ENCODE measurements around the gene ANKRD17. TPM values are rescaled to one million over a fixed set of nuclear protein-coding genes. Genes with fewer than 3 reads are reported as not detected.

The ANKRD17 gene
- total and polyA plus RNA-seq, 9 of the 15 experiments (the other 6 are each of a cell fraction or from before 2014, with no cell fraction given) = 25.5 to 86.9 (median 52.2) TPM

DNA sequence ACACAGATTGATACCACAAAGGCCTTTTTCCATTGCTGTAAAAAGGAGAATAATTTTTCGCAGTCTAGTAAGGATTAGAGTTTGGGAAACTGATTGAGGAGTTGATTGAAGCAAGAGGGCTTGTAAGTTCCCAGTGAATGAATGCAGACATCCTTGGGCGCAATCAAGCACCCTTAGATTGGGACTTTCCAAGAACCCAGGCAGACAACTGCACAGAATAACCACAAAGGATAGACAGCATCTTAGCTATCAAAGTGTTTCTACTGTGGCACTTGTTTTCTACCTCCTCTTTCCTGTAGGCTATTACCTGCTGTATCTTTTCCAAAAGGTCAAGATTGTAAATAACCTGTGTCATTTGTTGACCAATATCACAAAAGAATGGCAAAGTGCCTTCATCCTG, 191.7 kb downstream of the ANKRD17 start:
- in situ Hi-C loops (cut with MboI) = no loop called here
- TF ChIP-seq XRCC3 (IDR thresholded peaks at IDR 0.05) (no peak), TAF9B (IDR thresholded peaks at IDR 0.05; ENCODE audit: partially characterized antibody) (peak; percentile 20)
- no peaks in the 10 kb centered on the region for H3K27me3 ChIP-seq (ENCODE audit: control insufficient read depth in 2 of 2, insufficient read depth in 2 of 2, low read length in 2 of 2)
- ChIA-PET CTCF (ENCODE audit: low intra/inter-chr PET ratio) (no interaction called here), POLR2A (interaction anchor here (0.6 kb wide), 1 partner anchor 294 kb away, joined by 3 read pairs; no protein-coding TSS in a partner anchor)
- FAIRE-seq (no peak), ATAC-seq (no peak), DNase-seq (ENCODE audit: extremely low read depth in 1 of 4, low spot score in 3 of 4) (no peak)
- H3K9me1 ChIP-seq (ENCODE audit: control insufficient read depth, insufficient read depth, low read length) = no peaks in the 10 kb centered on the region
- no peaks in the 10 kb centered on the region for H4K20me1 ChIP-seq (replicated peaks; ENCODE audit: control insufficient read depth, insufficient read depth, low read length)
- no peaks in the 10 kb centered on the region for H3K9me3 ChIP-seq (replicated peaks; ENCODE audit: control insufficient read depth, insufficient read depth, low read depth, low read length)
- no peak overlapping the region for H3K4me2 ChIP-seq (ENCODE audit: insufficient read depth, low read length)
- no peak overlapping the region for H3K27ac ChIP-seq (ENCODE audit: extremely low read depth, low read depth, low read length)
- BruUV-seq (replicated peaks) = no TSS peak
- no peak overlapping the region for H2AFZ ChIP-seq (ENCODE audit: low read depth, low read length)
- peaks cover 34% of the 10 kb centered on the region; the same call in 2 of the 3 replicates for H3K36me3 ChIP-seq (ENCODE audit: control insufficient read depth, insufficient read depth, low read length)
- intact Hi-C loops (cut with micrococcal nuclease) = no loop called here
- H3K4me1 ChIP-seq (replicated peaks in 1 of 2; ENCODE audit: control insufficient read depth in 2 of 2, insufficient read depth in 2 of 2, low read length in 2 of 2) = peaks cover 5 to 23% of the 10 kb centered on the region in 2 experiments; a peak in 4 of 5 replicates
- peaks cover 24% of the 10 kb centered on the region for H3K79me2 ChIP-seq (ENCODE audit: control insufficient read depth, insufficient read depth, low read length)
- no peak overlapping the region for H3K4me3 ChIP-seq
- 82% methylated on average over 2 of the region's 2 CpGs for WGBS (ENCODE audit: insufficient coverage, low coverage, missing lambda C conversion rate)
- H3K9ac ChIP-seq (ENCODE audit: insufficient read depth in 1 of 2, low read depth in 2 of 2, low read length in 2 of 2) = no peak overlapping the region

DNA sequence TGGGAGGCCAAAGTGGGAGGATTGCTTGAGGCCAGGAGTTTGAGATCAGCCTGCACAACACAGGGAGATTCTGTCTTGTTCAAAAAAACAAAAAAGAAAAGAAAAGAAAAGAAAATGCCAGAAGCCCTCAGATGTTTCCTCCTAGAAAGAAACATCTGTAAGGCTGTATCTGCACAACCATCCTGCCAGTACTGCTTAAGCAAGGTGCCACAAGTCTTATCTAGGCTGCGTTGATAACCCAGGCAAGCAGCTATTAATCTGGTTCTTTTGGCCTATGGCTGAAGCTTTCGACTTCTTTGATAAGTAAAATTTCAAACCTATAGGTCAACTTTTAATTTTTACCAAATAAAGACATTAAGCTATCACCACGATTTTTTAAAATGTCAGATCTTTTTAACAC, 192.2 kb downstream of the ANKRD17 start:
- no peaks in the 10 kb centered on the region for H3K27me3 ChIP-seq (ENCODE audit: control insufficient read depth in 2 of 2, insufficient read depth in 2 of 2, low read length in 2 of 2)
- intact Hi-C loops (cut with micrococcal nuclease) (no loop called here), in situ Hi-C loops (cut with MboI) (no loop called here)
- no peak overlapping the region for H3K4me3 ChIP-seq
- no peak overlapping the region for H2AFZ ChIP-seq (ENCODE audit: low read depth, low read length)
- no peaks in the 10 kb centered on the region for H3K9me3 ChIP-seq (replicated peaks; ENCODE audit: control insufficient read depth, insufficient read depth, low read depth, low read length)
- H3K9me1 ChIP-seq (ENCODE audit: control insufficient read depth, insufficient read depth, low read length) = no peaks in the 10 kb centered on the region
- peak in 1 of 4 experiments; percentile 18 for DNase-seq (ENCODE audit: extremely low read depth in 1 of 4, low spot score in 3 of 4)
- CTCF ChIA-PET (ENCODE audit: low intra/inter-chr PET ratio) = no interaction called here
- no peaks in the 10 kb centered on the region for H4K20me1 ChIP-seq (replicated peaks; ENCODE audit: control insufficient read depth, insufficient read depth, low read length)
- 32% methylated on average over 3 of the region's 3 CpGs for WGBS (ENCODE audit: insufficient coverage, low coverage, missing lambda C conversion rate)
- no peak for FAIRE-seq
- no peak overlapping the region for H3K4me2 ChIP-seq (ENCODE audit: insufficient read depth, low read length)
- ATAC-seq = no peak
- no TSS peak for BruUV-seq (replicated peaks)
- H3K27ac ChIP-seq (ENCODE audit: extremely low read depth, low read depth, low read length) = no peak overlapping the region
- peaks cover 5 to 23% of the 10 kb centered on the region in 2 experiments; a peak in 4 of 5 replicates for H3K4me1 ChIP-seq (replicated peaks in 1 of 2; ENCODE audit: control insufficient read depth in 2 of 2, insufficient read depth in 2 of 2, low read length in 2 of 2)
- peaks cover 24% of the 10 kb centered on the region for H3K79me2 ChIP-seq (ENCODE audit: control insufficient read depth, insufficient read depth, low read length)
- no peak overlapping the region for H3K9ac ChIP-seq (ENCODE audit: insufficient read depth in 1 of 2, low read depth in 2 of 2, low read length in 2 of 2)
- peaks cover 35% of the 10 kb centered on the region for H3K36me3 ChIP-seq (ENCODE audit: control insufficient read depth, insufficient read depth, low read length)
- POLR2A ChIA-PET = no interaction called here
- TF ChIP-seq BMI1 (IDR thresholded peaks at IDR 0.05; ENCODE audit: low read length) (no peak), ZNF717 (CRISPR knock-in tag; IDR thresholded peaks at IDR 0.05) (no peak), SIN3B (IDR thresholded peaks at IDR 0.05; ENCODE audit: low read depth) (no peak), MTF1 (CRISPR knock-in tag; IDR thresholded peaks at IDR 0.05; ENCODE audit: borderline replicate concordance) (no peak)
- TF ChIP-seq, protein P1, sequence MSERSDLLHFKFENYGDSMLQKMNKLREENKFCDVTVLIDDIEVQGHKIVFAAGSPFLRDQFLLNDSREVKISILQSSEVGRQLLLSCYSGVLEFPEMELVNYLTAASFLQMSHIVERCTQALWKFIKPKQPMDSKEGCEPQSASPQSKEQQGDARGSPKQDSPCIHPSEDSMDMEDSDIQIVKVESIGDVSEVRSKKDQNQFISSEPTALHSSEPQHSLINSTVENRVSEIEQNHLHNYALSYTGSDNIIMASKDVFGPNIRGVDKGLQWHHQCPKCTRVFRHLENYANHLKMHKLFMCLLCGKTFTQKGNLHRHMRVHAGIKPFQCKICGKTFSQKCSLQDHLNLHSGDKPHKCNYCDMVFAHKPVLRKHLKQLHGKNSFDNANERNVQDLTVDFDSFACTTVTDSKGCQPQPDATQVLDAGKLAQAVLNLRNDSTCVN (CRISPR knock-in tag; IDR thresholded peaks at IDR 0.05) = no peak
- TF ChIP-seq, protein P2, sequence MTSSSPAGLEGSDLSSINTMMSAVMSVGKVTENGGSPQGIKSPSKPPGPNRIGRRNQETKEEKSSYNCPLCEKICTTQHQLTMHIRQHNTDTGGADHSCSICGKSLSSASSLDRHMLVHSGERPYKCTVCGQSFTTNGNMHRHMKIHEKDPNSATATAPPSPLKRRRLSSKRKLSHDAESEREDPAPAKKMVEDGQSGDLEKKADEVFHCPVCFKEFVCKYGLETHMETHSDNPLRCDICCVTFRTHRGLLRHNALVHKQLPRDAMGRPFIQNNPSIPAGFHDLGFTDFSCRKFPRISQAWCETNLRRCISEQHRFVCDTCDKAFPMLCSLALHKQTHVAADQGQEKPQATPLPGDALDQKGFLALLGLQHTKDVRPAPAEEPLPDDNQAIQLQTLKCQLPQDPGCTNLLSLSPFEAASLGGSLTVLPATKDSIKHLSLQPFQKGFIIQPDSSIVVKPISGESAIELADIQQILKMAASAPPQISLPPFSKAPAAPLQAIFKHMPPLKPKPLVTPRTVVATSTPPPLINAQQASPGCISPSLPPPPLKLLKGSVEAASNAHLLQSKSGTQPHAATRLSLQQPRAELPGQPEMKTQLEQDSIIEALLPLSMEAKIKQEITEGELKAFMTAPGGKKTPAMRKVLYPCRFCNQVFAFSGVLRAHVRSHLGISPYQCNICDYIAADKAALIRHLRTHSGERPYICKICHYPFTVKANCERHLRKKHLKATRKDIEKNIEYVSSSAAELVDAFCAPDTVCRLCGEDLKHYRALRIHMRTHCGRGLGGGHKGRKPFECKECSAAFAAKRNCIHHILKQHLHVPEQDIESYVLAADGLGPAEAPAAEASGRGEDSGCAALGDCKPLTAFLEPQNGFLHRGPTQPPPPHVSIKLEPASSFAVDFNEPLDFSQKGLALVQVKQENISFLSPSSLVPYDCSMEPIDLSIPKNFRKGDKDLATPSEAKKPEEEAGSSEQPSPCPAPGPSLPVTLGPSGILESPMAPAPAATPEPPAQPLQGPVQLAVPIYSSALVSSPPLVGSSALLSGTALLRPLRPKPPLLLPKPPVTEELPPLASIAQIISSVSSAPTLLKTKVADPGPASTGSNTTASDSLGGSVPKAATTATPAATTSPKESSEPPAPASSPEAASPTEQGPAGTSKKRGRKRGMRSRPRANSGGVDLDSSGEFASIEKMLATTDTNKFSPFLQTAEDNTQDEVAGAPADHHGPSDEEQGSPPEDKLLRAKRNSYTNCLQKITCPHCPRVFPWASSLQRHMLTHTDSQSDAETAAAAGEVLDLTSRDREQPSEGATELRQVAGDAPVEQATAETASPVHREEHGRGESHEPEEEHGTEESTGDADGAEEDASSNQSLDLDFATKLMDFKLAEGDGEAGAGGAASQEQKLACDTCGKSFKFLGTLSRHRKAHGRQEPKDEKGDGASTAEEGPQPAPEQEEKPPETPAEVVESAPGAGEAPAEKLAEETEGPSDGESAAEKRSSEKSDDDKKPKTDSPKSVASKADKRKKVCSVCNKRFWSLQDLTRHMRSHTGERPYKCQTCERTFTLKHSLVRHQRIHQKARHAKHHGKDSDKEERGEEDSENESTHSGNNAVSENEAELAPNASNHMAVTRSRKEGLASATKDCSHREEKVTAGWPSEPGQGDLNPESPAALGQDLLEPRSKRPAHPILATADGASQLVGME (CRISPR knock-in tag; IDR thresholded peaks at IDR 0.05) = no peak
